ENCODE data around the gene FFAR2.
"Not testable (repeated sequence)": the region's sequence is repeated elsewhere in the genome, so short reads cannot be mapped to it uniquely, and the experiment has no call there.

The FFAR2 gene

GRCh38 chr19:35447606-35448469 lies at the start of gene FFAR2:
Gene FFAR2, plus strand, starts transcription at chr19:35448257. Its CDS starts 1,458 bp downstream, at chr19:35449715.
- no peak for DNase-seq (ENCODE audit: low read depth)

- no peak for DNase-seq (ENCODE audit: low read depth)
These were observed 49.5 kb upstream of the FFAR2 start for GRCh38 chr19:35398570-35398969.

GRCh38 chr19:35399231-35399630 lies 48.8 kb upstream of the FFAR2 start:
- DNase-seq (ENCODE audit: low read depth), result no peak

- no peak for DNase-seq (ENCODE audit: low read depth)
These were observed 47.9 kb upstream of the FFAR2 start for GRCh38 chr19:35399948-35400772.

GRCh38 chr19:35400773-35401100 lies 47.3 kb upstream of the FFAR2 start:
- no peak for DNase-seq (ENCODE audit: low read depth)

DNA sequence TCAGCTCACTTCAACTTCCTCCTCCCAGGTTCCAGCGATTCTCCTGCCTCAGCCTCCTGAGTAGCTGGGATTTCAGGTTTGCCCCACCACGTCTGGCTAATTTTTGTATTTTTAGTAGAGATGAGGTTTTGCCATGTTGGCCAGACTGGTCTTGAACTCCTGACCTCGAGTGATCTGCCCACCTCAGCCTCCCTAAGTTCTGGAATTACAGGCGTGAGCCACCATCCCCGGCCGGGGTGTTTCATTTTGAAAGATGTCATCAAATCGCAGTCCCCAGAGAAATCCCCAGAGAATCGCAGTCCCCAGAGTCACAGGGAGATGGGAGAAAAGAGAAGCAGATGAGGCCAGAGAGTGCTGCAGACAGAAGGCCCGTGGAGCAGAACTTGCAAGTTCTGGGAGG lies 46.6 kb upstream of the FFAR2 start:
- not testable (repeated sequence) for DNase-seq (ENCODE audit: low read depth)

GRCh38 chr19:35403116-35403760 lies 44.8 kb upstream of the FFAR2 start:
- DNase-seq (ENCODE audit: low read depth), result no peak

GRCh38 chr19:35404879-35405622 lies 43.0 kb upstream of the FFAR2 start:
- DNase-seq (ENCODE audit: low read depth), result peak; percentile 69

DNA sequence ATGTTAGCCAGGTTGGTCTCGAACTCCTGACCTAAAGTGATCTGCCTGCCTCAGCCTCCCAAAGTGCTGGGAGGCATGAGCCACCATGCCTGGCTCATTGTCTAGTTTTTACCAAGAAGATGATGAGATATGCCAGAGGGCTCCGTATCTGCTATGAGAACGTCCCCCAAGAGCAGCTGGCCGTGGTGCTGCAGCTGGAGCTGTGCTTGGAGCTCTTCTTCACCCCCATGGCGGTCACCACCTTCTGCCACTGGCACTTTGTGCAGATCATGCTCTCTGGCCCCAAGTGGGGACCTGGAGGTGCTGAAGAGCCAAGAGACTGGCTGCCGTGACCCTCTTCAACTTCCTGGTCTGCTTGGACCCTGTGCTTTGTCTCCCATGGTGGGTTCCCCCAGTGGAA lies 40.4 kb upstream of the FFAR2 start:
- no peak for DNase-seq (ENCODE audit: low read depth)

DNA sequence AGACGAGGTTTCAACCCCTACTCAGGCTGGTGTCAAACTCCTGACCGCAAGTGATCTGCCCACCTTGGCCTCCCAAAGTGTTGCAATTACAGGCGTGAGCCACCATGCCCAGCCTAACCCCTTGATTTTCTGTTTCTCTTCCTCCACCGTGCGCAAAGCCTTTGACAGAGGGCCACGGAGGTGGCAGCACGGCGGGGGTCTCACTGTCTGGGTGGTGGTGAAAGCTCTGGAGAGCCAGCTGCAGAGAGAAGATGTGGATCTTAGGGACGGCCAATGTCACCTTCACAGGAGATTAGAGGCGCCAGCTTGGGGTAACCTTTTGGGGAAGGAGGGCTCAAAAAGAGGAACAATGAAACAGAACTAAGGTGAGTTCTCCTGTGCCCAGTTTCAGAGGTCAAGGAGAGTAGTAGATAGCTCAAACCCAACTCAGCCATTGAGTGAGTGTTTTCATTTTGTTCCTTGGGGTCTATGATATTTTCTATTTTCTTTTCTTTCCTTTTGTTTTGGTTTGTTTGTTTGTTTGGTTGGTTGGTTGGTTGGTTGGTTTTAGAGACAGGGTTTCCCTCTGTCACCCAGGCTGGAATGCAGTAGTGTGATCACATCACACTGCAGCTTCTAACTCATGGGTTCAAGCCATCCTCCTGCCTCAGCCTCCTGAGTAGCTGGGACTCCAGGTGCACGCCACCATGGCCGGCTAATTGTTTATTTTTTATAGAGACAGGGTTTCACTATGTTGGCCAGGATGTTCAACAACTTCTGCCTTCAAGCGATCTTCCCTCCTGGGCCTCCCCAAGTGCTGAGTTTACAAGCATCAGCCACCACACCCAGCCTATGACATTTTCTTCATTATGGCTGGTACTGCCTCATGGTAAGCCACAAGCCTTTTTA lies 39.5 kb upstream of the FFAR2 start:
- DNase-seq (ENCODE audit: low read depth), result no peak

- DNase-seq (ENCODE audit: low read depth), result no peak
These were observed 38.9 kb upstream of the FFAR2 start for GRCh38 chr19:35409191-35409590.

- DNase-seq (ENCODE audit: low read depth), result no peak
These were observed 37.6 kb upstream of the FFAR2 start for GRCh38 chr19:35410487-35410886.

- DNase-seq (ENCODE audit: low read depth), result no peak
These were observed 33.6 kb upstream of the FFAR2 start for GRCh38 chr19:35414442-35414841.

GRCh38 chr19:35416331-35416730 lies 31.7 kb upstream of the FFAR2 start:
- no peak for DNase-seq (ENCODE audit: low read depth)

DNA sequence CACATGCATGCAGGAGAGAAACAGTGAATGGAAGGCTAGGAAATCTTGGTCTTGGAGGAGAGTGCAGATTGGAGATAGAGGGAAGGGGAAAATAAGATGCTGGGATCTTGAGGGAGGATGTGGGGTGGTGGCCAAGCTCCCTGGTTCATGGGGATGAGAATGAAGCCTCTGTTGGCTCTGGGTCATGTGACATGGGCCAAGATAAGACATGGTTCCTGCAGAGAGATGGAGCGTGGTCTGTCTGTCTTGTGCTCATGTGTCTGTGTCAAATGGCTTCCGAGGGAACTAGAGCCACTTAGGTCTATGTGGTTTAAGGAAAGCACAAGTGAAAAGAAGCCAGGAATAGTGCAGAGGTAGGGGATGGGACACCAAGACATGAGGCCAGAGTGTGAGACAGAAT lies 30.8 kb upstream of the FFAR2 start:
- no peak for DNase-seq (ENCODE audit: low read depth)

DNA sequence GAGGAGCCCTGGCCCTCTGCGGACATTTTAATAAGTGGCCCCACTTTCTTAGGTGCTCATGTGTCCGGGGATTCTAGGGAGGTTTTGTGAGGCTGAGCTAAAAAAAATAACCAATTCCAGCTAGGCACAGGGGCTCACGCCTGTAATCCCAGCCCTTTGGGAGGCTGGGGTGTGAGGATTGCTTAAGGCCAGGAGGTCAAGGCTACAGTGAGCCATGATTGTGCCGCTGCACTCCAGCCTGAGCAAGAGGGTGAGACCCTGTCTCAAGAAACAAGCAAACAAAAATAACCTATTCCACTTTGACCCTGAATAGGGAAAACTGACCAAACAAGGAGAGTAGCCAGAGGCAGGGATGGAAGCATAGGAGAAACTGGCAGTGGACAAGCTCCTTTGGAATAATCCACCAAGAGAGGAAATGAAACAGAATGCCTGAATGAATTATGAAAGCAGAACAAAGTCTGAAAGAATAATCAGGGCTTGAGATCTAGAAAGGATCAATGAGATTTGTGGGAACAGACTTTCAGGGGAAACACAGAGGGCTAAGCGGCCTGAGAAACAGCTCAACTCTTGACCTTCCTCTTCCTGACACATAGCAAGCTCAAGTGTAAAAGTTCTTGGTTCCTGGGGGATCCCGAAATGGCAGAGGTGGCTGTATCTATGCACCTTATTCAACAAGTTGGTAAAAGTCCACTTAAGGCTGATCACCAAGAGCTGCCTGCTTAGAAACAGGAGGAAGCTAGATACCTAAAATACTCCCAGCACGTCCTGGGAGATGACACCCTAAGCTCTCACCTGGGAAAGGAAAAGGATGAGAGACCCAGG lies 30.1 kb upstream of the FFAR2 start:
- no peak for DNase-seq (ENCODE audit: low read depth)

- DNase-seq (ENCODE audit: low read depth), result no peak
These were observed 29.0 kb upstream of the FFAR2 start for GRCh38 chr19:35419046-35419445.

- no peak for DNase-seq (ENCODE audit: low read depth)
These were observed 28.3 kb upstream of the FFAR2 start for GRCh38 chr19:35419805-35420204.

DNA sequence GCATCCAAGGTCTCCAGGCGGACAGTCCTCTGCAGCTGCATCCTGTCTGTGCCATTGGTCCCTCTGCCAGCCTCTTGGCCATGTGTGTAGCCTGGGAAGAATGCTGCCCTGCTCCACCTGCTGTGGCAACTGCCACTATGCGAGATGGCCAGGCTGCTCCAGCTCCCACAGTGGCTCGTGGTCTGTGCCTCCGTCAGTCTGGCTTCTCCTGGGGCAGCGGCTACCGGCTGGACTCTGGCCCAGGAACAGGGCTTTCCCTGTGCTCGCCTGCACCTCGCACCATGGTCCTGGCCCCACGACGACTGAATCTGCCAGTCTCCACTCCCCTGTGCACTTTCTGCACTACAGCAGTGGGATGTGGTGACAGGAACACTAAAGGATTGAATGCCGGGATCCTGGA lies 26.7 kb upstream of the FFAR2 start:
- DNase-seq (ENCODE audit: low read depth), result no peak

DNA sequence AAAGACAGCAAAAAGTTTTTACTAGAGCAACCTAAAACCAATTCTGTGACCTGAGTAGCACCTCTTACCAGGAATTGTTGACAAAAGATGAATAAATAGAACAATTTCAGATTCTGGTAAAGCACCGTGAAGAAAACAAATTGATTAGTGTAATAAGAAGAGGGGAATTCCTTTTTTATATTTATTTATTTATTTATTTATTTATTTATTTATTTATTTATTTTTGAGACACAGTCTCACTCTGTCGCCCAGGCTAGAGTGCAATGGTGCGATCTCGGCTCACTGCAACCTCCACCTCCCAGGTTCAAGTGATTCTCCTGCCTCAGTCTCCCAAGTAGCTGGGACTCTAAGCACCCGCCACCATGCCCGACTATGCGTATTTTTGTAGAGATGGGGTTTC lies 24.7 kb upstream of the FFAR2 start:
- DNase-seq (ENCODE audit: low read depth), result not testable (repeated sequence)
